Tibial nerve (tissue), 4 donors: ENCODE results near the gene TEX19. TPM values are rescaled to one million over a fixed set of nuclear protein-coding genes. Genes with fewer than 3 reads are reported as not detected.

Source experiments
- DNase-seq, 2 donors: peaks; one replicate each; pipeline ENCODE4 v3.0.0-alpha.2; 2019; ENCODE audit warnings: low spot score in 2 of 2
- H3K27ac ChIP-seq, 4 donors: fragments of 200-600 bp; sonication (generic) in 3 of 4; one replicate each; pipeline ENCODE4 v1.5.1; 2017 to 2019; ENCODE audit warnings: mild to moderate bottlenecking in 1 of 4
- H3K27me3 ChIP-seq, 2 donors: fragments of 200-600 bp; sonication (generic) in 1 of 2; one replicate each; pipeline versions ENCODE4 v1.5.1 to v1.6.0; 2017 to 2019
- H3K36me3 ChIP-seq, 3 donors: fragments of 200-600 bp; sonication (generic); one replicate each; pipeline ENCODE4 v1.5.1; 2018 to 2019
- H3K4me1 ChIP-seq, 4 donors: fragments of 200-600 bp; sonication (generic) in 3 of 4; one replicate each; pipeline ENCODE4 v1.5.1; 2017 to 2019
- H3K4me3 ChIP-seq, 4 donors: fragments of 200-600 bp; sonication (generic) in 3 of 4; one replicate each; pipeline ENCODE4 v1.5.1; 2017 to 2019; ENCODE audit warnings: mild to moderate bottlenecking in 1 of 4, moderate library complexity in 1 of 4
- H3K9me3 ChIP-seq, 4 donors: fragments of 200-600 bp; sonication (generic) in 3 of 4; one replicate each; pipeline ENCODE4 v1.5.1; 2017 to 2019
- CTCF ChIP-seq, 5 experiments: fragments of 200-600 bp in 3 of 5; fragments of 450-650 bp in 2 of 5; sonication (generic) in 3 of 5; IDR thresholded peaks; one replicate each; pipeline ENCODE4 v1.5.1; 2016 to 2019; ENCODE audit warnings: antibody characterized with exemption in 5 of 5, mild to moderate bottlenecking in 3 of 5, moderate library complexity in 2 of 5
- EP300 ChIP-seq, 2 donors: sonication (generic); formaldehyde crosslinking; IDR thresholded peaks; one replicate each; pipeline ENCODE4 v1.6.1; 2017; ENCODE audit warnings: antibody characterized with exemption in 2 of 2, mild to moderate bottlenecking in 1 of 2
- POLR2A ChIP-seq, 2 donors: fragments of 450-650 bp; IDR thresholded peaks; one replicate each; pipeline ENCODE4 v1.6.1; 2017; ENCODE audit warnings: antibody characterized with exemption in 2 of 2, mild to moderate bottlenecking in 2 of 2, moderate library complexity in 2 of 2
- WGBS, 2 donors: methylation state at CpG; one replicate each; pipeline ENCODE4 v1.1.5; 2018; 5-methylcytosine and 5-hydroxymethylcytosine counted together
- total RNA-seq, 4 donors: library from RNA; depleted of rRNA; stranded (reverse); fragments of >200 nt; gene quantifications; one replicate each; pipeline ENCODE4 v1.1.0, GENCODE V29; 2016

Gene TEX19
- total RNA-seq, 4 donors from 2014 or later, result not detected

- WGBS, 2 donors, result 83 to 84% methylated on average over 32 to 37 of the region's 38 CpGs
- no peak for TF ChIP-seq POLR2A (IDR thresholded peaks at IDR 0.05)
- no peak for TF ChIP-seq CTCF (IDR thresholded peaks at IDR 0.05)
- no peak for TF ChIP-seq EP300 (IDR thresholded peaks at IDR 0.05)
- H3K9me3 ChIP-seq, result no peaks in the 10 kb centered on the region
- H3K4me3 ChIP-seq, result no peak overlapping the region
- H3K36me3 ChIP-seq, result peaks cover 0 to 82% (median under 1%) of the 10 kb centered on the region in 3 donors
- peaks cover 0 to 36% (median 3%) of the 10 kb centered on the region in 4 donors for H3K4me1 ChIP-seq
- H3K27ac ChIP-seq, result peak overlapping the region in 1 of 4 donors; percentile 9
- H3K27me3 ChIP-seq, result no peaks in the 10 kb centered on the region
- DNase-seq, result no peak
Measured at GRCh38 chr17:82397449-82398335, 38.6 kb downstream of the TEX19 start.

- Histone ChIP-seq H3K9me3 (no peaks in the 10 kb centered on the region), H3K36me3 (peaks cover 0 to 82% (median 3%) of the 10 kb centered on the region in 3 donors), H3K4me1 (peaks cover 0 to 36% (median 3%) of the 10 kb centered on the region in 4 donors), H3K27me3 (no peaks in the 10 kb centered on the region), H3K27ac (no peak overlapping the region), H3K4me3 (no peak overlapping the region)
- 49% methylated on average over 13 of the region's 13 CpGs for WGBS, 2 donors
- DNase-seq, result peak; percentile 40 to 41
- TF ChIP-seq POLR2A (IDR thresholded peaks at IDR 0.05) (no peak), EP300 (IDR thresholded peaks at IDR 0.05) (peak in 1 of 2 donors; percentile 35), CTCF (IDR thresholded peaks at IDR 0.05) (no peak)
Measured at GRCh38 chr17:82399041-82399441, 40.0 kb downstream of the TEX19 start.

GRCh38 chr17:82399601-82400101 is 40.6 kb downstream of the TEX19 start:
- Histone ChIP-seq H3K4me3 (no peak overlapping the region), H3K27ac (peak overlapping the region in 1 of 4 donors; percentile 20)
- 46 to 68% methylated on average over 4 to 18 of the region's 18 CpGs for WGBS, 2 donors

GRCh38 chr17:82400206-82400605 is 41.2 kb downstream of the TEX19 start:
- Histone ChIP-seq H3K36me3 (peaks cover 0 to 82% (median 3%) of the 10 kb centered on the region in 3 donors), H3K27ac (peak overlapping the region in 1 of 4 donors; percentile 20)

More at GRCh38 chr17:82399601-82400101, 40.6 kb downstream of the TEX19 start:
- TF ChIP-seq POLR2A (IDR thresholded peaks at IDR 0.05) (no peak), EP300 (IDR thresholded peaks at IDR 0.05) (no peak), CTCF (IDR thresholded peaks at IDR 0.05) (no peak)
- peaks cover 0 to 82% (median 3%) of the 10 kb centered on the region in 3 donors for H3K36me3 ChIP-seq
- peaks cover 0 to 36% (median 3%) of the 10 kb centered on the region in 4 donors for H3K4me1 ChIP-seq
- DNase-seq, result no peak
- H3K9me3 ChIP-seq, result no peaks in the 10 kb centered on the region
- no peaks in the 10 kb centered on the region for H3K27me3 ChIP-seq

More at GRCh38 chr17:82400206-82400605, 41.2 kb downstream of the TEX19 start:
- TF ChIP-seq CTCF (IDR thresholded peaks at IDR 0.05), result no peak
- TF ChIP-seq POLR2A (IDR thresholded peaks at IDR 0.05), result no peak
- no peak for TF ChIP-seq EP300 (IDR thresholded peaks at IDR 0.05)
- Histone ChIP-seq H3K4me1 (peaks cover 0 to 36% (median 3%) of the 10 kb centered on the region in 4 donors), H3K4me3 (no peak overlapping the region), H3K27me3 (no peaks in the 10 kb centered on the region), H3K9me3 (no peaks in the 10 kb centered on the region)
- WGBS, 2 donors, result 69 to 77% methylated on average over 7 of the region's 7 CpGs
- DNase-seq, result no peak
